Panc1 (cell line): Measurements from ENCODE around the gene ASIC1.

Experiments
- POLR2AphosphoS5 ChIP-seq: IDR thresholded peaks from 2 replicates; pipeline ENCODE4 v1.6.1; 2012; ENCODE audit warnings: mild to moderate bottlenecking, low read depth, low read length, moderate library complexity
- REST ChIP-seq, 2 experiments: IDR thresholded peaks; 2 replicates each; pipeline ENCODE4 v1.6.1; 2011 to 2012; ENCODE audit warnings: low read depth in 2 of 2, control low read depth in 1 of 2, low read length in 1 of 2, mild to moderate bottlenecking in 1 of 2, moderate library complexity in 1 of 2; ENCODE audit not compliant: insufficient read depth in 1 of 2
- SIN3A ChIP-seq: IDR thresholded peaks from 2 replicates; pipeline ENCODE4 v1.6.1; 2012; ENCODE audit warnings: low read depth, mild to moderate bottlenecking, low read length, moderate library complexity, borderline replicate concordance; ENCODE audit not compliant: insufficient read depth
- TCF7L2 ChIP-seq: IDR thresholded peaks from 2 replicates; pipeline ENCODE4 v1.6.1; 2011; ENCODE audit warnings: mild to moderate bottlenecking, low read depth, low read length, inconsistent platforms
- TF ChIP-seq, protein P1 (sequence below): fragments of 450-650 bp; IDR thresholded peaks from 2 replicates; pipeline ENCODE4 v1.5.1; 2017; ENCODE audit warnings: mild to moderate bottlenecking

DNA sequence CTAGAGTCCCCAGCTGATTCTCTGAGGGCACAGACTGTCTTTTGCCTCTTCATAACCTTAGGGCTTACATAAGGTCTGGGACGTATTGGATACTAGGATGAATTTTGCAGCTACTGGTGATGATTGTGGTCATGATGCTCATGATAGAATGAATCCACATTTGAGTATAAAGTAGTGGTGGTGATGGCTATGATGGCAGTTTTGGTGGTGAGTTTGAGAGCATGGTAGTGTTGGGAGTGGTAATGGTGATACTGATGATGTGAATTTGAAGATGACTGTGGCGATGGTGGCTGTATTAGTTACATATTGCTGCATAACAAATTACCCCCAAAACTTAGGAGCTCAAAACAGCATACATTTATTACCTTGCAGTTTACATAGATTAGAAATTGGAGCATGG lies 14.1 kb upstream of the ASIC1 start:
- TF ChIP-seq, protein P1, sequence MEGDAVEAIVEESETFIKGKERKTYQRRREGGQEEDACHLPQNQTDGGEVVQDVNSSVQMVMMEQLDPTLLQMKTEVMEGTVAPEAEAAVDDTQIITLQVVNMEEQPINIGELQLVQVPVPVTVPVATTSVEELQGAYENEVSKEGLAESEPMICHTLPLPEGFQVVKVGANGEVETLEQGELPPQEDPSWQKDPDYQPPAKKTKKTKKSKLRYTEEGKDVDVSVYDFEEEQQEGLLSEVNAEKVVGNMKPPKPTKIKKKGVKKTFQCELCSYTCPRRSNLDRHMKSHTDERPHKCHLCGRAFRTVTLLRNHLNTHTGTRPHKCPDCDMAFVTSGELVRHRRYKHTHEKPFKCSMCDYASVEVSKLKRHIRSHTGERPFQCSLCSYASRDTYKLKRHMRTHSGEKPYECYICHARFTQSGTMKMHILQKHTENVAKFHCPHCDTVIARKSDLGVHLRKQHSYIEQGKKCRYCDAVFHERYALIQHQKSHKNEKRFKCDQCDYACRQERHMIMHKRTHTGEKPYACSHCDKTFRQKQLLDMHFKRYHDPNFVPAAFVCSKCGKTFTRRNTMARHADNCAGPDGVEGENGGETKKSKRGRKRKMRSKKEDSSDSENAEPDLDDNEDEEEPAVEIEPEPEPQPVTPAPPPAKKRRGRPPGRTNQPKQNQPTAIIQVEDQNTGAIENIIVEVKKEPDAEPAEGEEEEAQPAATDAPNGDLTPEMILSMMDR, result no peak
- TF ChIP-seq POLR2AphosphoS5, result no peak
- no peak for TF ChIP-seq TCF7L2
- TF ChIP-seq SIN3A, result no peak
- TF ChIP-seq REST (IDR thresholded peaks at IDR 0.05; ENCODE audit: insufficient read depth in 1 of 2, low read depth in 2 of 2, low read length in 1 of 2), result no peak
